Inferior parietal cortex (tissue), 1 donor: ENCODE results near the gene RPS6KC1.
"Not testable (repeated sequence)": the region's sequence is repeated elsewhere in the genome, so short reads cannot be mapped to it uniquely, and the experiment has no call there.

Source experiments
- DNase-seq: peaks from one replicate; pipeline ENCODE4 v3.0.0-alpha.2; 2016; ENCODE audit errors: extremely low spot score

The RPS6KC1 gene

DNA sequence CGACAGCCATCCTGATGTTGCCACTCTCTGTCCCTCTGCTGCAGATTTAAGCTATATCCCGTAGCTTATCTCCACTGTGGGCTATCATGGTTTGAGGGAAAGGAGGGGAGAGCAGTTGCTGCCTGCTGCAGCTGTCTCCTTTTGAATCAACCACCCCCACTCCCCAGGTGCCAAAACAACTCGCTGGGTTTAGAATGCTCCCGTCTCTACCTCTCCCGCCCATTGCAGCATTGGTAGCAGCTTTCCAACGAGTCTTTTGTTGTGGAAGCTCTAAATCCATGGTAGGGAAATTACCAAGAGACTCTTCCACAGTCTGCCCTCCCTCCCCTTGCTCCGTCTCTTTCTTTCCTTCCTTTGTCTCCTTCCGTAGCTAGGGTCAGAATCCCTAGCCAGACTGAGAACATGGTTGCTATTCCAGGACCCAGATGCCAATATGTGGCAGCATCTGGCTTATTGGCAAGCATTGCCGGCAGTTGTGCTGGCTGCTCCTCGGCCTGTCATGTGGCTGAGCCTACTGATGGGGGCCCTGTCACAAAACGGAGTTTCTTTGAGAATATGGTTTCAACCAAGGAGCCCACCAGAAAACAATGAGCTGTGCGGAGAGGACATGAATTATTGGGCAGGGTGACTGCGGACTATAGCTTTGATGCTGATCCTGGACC, 230.7 kb downstream of the RPS6KC1 start:
- no peak for DNase-seq

DNA sequence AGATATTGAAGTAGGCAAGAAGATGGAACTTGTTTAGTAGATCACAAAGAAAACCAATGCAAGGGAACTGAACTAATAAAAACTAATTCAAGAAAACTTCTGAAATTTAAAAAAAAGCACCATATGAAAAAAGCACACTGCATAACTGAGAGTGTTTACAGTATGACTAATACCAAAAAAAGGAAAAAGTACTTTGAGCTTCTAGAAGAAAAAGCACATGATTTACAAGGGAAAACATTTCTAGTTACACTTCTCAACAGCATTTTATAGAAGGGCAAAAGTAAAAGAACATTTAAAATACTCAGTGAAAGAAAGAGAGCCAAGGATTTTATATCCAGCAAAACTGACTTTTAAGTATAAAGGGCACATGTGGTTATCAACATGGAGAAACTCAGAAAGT, 233.6 kb downstream of the RPS6KC1 start:
- no peak for DNase-seq

DNA sequence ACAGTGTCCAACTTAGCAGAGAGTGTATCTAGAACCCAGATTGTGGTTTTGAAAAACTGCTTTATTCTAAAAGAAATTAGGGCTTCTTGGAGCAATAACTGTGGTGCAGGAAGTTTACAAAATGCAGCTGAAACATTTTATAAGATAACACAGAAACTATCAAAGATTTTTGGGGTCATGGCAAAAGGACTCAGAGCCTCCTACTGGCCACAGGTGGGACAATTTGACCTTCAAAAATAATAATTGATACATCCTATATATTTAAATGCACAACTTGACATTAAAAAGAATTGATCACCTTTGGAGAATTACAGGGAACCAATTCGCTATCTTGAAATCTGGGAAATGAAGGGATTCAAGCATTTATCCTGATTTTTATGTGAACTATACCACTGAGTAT, 235.2 kb downstream of the RPS6KC1 start:
- DNase-seq = no peak

DNA sequence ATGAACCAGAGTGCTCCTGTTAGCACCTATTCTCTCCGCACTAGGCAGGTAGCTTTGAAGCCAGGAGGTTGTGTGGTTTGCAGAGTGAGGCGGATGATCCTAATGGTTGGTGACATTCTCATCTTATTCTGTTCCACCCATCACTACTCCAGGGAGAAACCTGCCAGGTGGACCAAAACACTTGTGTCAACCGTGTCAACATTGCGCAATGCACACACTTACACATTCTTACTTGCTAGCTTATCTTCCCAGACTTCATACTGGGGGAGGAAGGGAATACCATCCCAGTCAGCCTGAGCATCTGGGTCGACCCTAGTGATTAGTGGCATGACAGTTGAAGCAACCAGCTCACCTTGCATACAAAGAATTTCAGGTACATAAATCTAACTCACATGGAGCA, 236.9 kb downstream of the RPS6KC1 start:
- DNase-seq = no peak

DNA sequence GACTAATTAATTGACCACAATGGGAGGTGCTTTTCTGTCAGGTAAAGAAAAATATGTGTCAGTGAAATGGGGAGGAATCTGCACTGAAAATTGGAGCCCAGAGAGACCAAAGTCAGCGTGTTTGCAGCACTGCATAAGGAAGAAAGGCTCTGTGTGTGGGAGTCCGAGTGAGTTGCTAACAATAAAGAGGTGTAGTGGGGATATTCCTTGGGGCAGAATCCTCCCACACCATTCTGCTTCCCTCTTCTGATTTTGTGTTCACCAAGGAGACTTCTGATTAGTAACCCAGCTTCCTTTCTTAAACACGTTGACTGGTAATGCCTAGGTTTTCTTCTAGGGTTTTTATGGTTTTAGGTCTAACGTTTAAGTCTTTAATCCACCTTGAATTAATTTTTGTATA, 240.5 kb downstream of the RPS6KC1 start:
- no peak for DNase-seq

DNA sequence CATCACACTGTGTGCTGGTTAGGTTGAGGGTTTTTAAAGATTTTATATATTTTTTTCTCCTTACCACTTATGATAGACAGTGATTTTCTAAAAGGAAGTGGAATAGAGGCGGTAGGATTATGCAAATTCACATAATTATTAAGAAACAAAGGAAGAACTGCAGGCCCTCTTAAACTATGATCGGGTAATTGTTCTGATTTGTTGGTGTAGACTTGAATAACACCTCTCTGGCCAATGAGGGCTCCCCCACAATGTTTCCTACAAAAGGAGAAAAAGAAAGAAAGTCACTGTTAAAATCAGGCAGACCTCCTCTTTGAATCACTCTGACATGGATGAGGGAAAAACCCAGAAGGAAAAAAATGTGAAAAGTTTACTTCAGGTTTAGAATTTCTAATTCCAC, 241.6 kb downstream of the RPS6KC1 start:
- no peak for DNase-seq

DNA sequence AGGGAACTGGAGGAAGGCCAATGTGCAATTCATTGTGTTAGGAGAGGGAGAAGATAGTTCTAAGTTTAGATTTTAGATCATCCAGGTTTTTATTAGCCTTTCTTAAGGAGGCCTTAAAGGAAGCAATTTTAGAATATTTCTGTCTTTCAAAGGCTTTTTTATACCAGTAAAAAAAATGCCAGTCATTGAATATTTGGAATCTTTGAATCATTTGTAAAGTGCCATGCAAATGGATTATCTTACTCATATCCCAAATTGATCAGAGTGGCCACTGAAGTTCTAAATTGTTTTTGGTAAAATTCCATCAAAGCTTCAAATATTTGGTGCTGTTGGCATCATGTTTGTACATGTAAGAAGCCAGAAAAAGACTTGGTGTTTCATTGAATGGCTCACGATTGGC, 244.8 kb downstream of the RPS6KC1 start:
- DNase-seq = no peak

DNA sequence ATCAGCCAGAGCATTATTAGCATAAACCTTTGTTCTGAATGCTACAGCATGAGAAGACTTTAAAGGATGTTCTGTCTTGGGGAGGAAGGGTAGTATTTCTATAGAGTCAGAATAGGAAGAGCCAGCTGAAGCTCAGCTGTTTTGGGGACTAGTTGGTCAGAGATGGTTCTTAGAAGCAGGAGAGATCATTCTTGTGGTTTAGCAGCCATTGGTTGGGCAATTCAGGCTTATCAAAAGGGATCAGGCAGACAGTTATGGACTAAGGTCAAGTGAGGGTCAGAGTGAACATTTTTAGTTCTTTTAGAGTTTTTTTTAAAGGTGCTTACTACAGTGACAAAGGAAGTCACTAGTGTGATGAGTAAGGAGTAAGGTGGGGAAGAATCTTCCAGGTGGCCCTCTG, 245.5 kb downstream of the RPS6KC1 start:
- DNase-seq = no peak

DNA sequence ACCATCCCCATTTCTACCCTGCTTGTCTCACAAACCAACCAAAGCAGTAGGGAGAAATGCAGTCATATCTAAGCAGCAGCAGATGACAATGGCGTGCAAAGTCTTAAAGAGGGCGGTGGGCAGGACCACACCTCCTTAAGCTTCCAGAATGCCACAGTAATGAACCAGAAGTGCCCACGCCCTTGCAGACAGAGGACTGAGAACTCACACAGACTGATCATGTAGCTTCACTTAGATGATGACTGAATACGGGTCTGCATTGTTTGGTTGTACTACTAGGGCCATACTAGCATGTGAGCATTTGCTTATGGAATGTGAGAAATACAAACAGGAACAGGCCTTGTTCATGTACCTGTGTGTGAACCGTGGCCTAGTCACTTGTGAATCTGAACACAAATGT, 246.0 kb downstream of the RPS6KC1 start:
- DNase-seq = no peak

DNA sequence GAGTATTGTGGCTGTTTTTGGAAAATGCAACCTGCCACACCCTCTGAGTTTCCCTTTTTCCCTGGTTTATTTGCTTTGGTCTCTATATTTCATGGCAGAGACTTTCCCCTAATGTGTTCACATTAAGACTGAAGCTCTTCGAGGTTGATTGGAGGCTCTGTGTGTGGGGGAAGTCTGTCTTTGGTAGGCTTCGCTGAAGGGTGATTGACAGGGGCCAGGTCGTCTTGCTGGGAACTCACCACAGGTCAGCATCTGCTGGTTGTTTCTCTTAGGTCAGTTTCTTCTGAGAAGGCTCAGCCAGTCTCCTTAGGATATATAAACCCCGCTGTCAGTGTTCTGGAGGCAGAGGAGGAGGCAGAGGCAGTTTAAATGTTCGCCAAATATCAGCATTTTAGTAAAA, 249.4 kb downstream of the RPS6KC1 start:
- no peak for DNase-seq

DNA sequence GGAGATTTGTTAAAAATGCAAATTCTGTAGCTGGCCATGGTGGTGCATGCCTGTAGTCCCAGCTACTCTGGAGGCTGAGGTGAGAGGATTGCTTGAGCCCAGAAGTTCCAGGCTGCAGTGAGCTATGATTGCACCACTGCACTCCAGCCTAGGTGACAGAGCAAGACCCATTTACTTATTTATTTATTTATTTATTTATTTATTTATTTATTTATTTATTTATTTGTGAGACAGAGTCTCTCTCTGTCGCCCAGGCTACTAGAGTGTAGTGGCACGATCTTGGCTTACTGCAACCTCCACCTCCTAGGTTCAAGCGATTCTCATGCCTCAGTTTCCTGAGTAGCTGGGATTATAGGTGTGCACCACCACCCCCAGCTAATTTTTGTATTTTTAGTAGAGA, 250.5 kb downstream of the RPS6KC1 start:
- not testable (repeated sequence) for DNase-seq

DNA sequence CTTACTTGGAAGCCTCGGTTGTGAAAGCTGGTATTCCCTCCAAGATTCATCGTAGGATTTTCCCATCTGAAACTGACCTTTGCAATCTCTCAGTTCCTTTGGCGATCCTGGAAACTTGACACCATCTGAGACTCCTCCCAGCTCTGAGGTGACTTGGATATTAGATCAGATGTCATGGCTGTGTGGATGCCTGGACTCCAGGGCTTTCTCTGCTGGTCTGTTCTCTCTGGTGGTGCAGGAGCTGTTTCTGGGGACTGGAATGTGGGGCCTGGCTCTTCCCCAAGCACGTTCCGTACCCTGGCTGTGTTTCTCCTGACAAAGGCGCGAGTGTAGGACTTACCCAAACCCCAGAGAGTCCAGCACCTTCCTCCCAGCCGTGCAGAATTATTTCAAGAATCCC, 252.2 kb downstream of the RPS6KC1 start:
- DNase-seq = no peak

DNA sequence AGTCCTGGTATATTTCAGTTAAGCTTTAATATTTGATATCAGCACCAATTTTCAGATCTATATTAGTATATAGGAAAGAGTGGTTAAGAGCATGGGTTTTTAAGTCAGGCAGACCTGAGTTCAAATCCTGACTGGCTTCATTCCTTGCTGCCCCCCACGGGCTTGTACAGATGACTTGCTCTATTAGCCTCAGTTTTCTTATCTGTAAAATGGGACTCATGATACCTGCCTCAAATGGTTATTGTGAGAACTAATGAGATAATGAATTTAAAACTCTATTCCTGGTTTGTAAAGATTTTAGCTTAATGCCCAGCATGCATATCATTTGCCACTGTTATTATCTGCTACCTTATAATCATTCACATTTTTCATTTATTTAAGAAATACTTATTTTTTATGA, 264.5 kb downstream of the RPS6KC1 start:
- no peak for DNase-seq

DNA sequence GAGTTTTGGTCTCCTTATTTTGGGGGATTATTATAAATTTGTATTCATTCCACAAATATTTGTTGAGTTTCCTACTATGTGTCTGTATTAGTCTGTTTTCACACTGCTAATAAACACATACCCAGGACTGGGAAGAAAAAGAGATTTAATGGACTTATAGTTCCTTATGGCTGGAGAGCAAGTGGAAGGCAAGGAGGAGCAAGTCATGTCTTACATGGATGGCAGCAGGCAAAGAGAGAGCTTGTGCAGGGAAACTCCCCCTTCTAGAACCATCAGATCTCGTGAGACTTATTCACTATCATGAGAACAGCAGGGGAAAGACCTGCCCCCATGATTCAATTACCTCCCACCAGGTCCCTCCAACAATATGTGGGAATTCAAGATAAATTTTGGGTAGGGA, 267.4 kb downstream of the RPS6KC1 start:
- DNase-seq = not testable (repeated sequence)

DNA sequence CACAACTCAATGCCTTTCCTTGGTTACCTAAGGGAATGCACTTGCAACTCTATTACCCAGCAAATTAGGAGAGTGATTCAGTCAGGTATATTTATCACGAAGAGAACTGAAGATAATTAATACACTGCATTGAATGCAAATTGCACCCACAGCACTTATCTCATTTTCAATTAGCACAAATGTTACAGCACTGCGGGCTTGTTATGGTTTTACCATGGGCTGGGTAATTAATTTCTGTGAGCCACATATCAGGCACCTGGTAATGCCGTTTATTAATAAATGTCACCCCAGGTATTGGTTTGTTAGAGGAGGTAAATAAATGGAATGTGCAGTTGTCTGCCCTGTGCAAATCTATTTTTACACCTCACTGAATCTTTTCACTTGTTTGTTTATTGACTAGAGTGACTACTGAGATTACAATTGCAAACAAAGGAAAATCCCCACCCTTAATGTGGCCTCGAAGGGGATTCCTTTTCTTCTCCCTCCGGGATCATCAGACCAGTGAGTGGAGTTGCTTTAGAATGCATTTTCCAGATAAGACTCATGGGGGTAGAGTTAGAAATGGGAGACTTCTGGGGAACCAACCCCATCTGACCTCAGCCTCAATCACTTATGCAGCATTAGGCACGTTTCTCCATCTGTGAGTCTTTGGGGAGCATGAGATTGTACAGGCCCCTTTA, 269.3 kb downstream of the RPS6KC1 start:
- no peak for DNase-seq
